H1 (cell line): Measurements from ENCODE around the gene POLE2. TPM values are rescaled to one million over a fixed set of nuclear protein-coding genes. Genes with fewer than 3 reads are reported as not detected.

Experiments used
- CTCF ChIA-PET: fragments of 300-600 bp; sonication (Branson Sonifier 250); formaldehyde crosslinking; loops from one replicate; lab custom pipeline; 2021; ENCODE audit not compliant: partially characterized antibody; lab: Charles Lee
- POLR2A ChIA-PET: fragments of 300-600 bp; sonication (Branson Sonifier 250); formaldehyde crosslinking; loops from one replicate; lab custom pipeline; 2021; ENCODE audit warnings: inconsistent platforms; ENCODE audit not compliant: partially characterized antibody; lab: Charles Lee
- DNase-seq, 2 experiments: peaks; one replicate each; pipeline versions ENCODE4 v3.0.0 to v3.0.0-alpha.2; 2010 to 2022; ENCODE audit warnings: low spot score in 2 of 2, low read depth in 1 of 2, mixed read lengths in 1 of 2
- FAIRE-seq: peaks from 2 replicates; lab custom pipeline; 2011; peaks lifted over from hg19 to GRCh38; lab: Jason Lieb, UNC
- H2AFZ ChIP-seq: 2 replicates; pipeline ENCODE4 v1.8.1; 2012; ENCODE audit warnings: low read length, inconsistent platforms
- H2AK5ac ChIP-seq: 2 replicates; pipeline ENCODE4 v1.6.1; 2013; ENCODE audit warnings: low read depth, low read length
- H2BK120ac ChIP-seq: replicated peaks from 2 replicates; pipeline ENCODE3; 2013; ENCODE audit warnings: low read depth, low read length, inconsistent platforms
- H2BK12ac ChIP-seq: 2 replicates; pipeline ENCODE4 v1.6.1; 2013; ENCODE audit warnings: low read depth, low read length
- H2BK15ac ChIP-seq: 2 replicates; pipeline ENCODE4 v1.6.1; 2013; ENCODE audit warnings: low read length
- H2BK20ac ChIP-seq: 2 replicates; pipeline ENCODE4 v1.6.1; 2013; ENCODE audit warnings: low read length
- H2BK5ac ChIP-seq: 2 replicates; pipeline ENCODE4 v1.6.1; 2013; ENCODE audit warnings: low read depth, low read length
- H3K14ac ChIP-seq: 2 replicates; pipeline ENCODE4 v1.6.1; 2013; ENCODE audit warnings: inconsistent platforms; ENCODE audit not compliant: insufficient read length
- H3K18ac ChIP-seq: 2 replicates; pipeline ENCODE4 v1.6.1; 2013; ENCODE audit warnings: low read length; ENCODE audit errors: extremely low read depth
- H3K23ac ChIP-seq: 2 replicates; pipeline ENCODE4 v1.6.1; 2013; ENCODE audit warnings: inconsistent platforms; ENCODE audit not compliant: insufficient read length
- H3K23me2 ChIP-seq: 2 replicates; pipeline ENCODE4 v1.6.1; 2013; ENCODE audit warnings: low read depth, low read length
- H3K27ac ChIP-seq: 2 replicates; pipeline ENCODE4 v1.6.1; 2011; ENCODE audit warnings: low read depth, low read length, inconsistent platforms
- H3K27me3 ChIP-seq, 4 experiments: replicated peaks in 1 of 4; 1 replicate in 1 of 4; 2 replicates in 3 of 4; pipeline versions ENCODE4 v1.6.1 to v1.8.1; 2011 to 2013; ENCODE audit warnings: low read length in 3 of 4, mild to moderate bottlenecking in 3 of 4, inconsistent platforms in 2 of 4, mixed read lengths in 2 of 4, moderate library complexity in 1 of 4; ENCODE audit not compliant: control insufficient read depth in 3 of 4, insufficient read depth in 3 of 4; ENCODE audit errors: extremely low read depth in 1 of 4
- H3K36me3 ChIP-seq, 4 experiments: 2 replicates each; pipeline versions ENCODE4 v1.6.1 to v1.8.1; 2011 to 2013; ENCODE audit warnings: mild to moderate bottlenecking in 4 of 4, low read length in 3 of 4, moderate library complexity in 2 of 4, control low read depth in 1 of 4, inconsistent platforms in 1 of 4; ENCODE audit not compliant: insufficient read depth in 4 of 4, control insufficient read depth in 2 of 4
- H3K4ac ChIP-seq: replicated peaks from 2 replicates; pipeline ENCODE3; 2013; ENCODE audit warnings: low read length, low read depth, mixed read lengths, inconsistent platforms; ENCODE audit not compliant: insufficient read length
- H3K4me1 ChIP-seq, 4 experiments: replicated peaks in 1 of 4; 1 replicate in 1 of 4; 2 replicates in 3 of 4; pipeline versions ENCODE4 v1.6.1 to v1.8.1; 2011 to 2013; ENCODE audit warnings: low read length in 3 of 4, inconsistent platforms in 2 of 4, mixed read lengths in 1 of 4; ENCODE audit not compliant: insufficient read depth in 4 of 4, control insufficient read depth in 3 of 4
- H3K4me2 ChIP-seq, 2 experiments: 2 replicates each; pipeline versions ENCODE4 v1.6.1 to v1.8.1; 2011 to 2013; ENCODE audit warnings: low read depth in 2 of 2, low read length in 2 of 2, control low read depth in 1 of 2, inconsistent platforms in 1 of 2, mild to moderate bottlenecking in 1 of 2; ENCODE audit not compliant: insufficient read depth in 1 of 2
- H3K4me3 ChIP-seq, 4 experiments: fragments of 200-600, 300-600 bp in 1 of 4; sonication (generic), shearing (Covaris generic), sonication (Bioruptor Twin) in 1 of 4; 2 replicates each; pipeline versions ENCODE4 v1.5.1 to v1.8.1; 2011 to 2016; ENCODE audit warnings: low read length in 4 of 4, low read depth in 3 of 4, control low read depth in 2 of 4, inconsistent platforms in 2 of 4, mild to moderate bottlenecking in 2 of 4, mixed read lengths in 1 of 4, moderate library complexity in 1 of 4; ENCODE audit not compliant: insufficient read depth in 2 of 4; ENCODE audit errors: extremely low read depth in 1 of 4
- H3K56ac ChIP-seq: replicated peaks from 2 replicates; pipeline ENCODE3; 2013; ENCODE audit warnings: low read depth, mild to moderate bottlenecking, mixed read lengths, low read length, inconsistent platforms; ENCODE audit not compliant: insufficient read length
- H3K79me1 ChIP-seq: 2 replicates; pipeline ENCODE4 v1.6.1; 2013; ENCODE audit warnings: low read depth, low read length, control low read depth
- H3K79me2 ChIP-seq, 2 experiments: 2 replicates each; pipeline versions ENCODE4 v1.6.1 to v1.8.1; 2012 to 2013; ENCODE audit warnings: low read length in 2 of 2, mild to moderate bottlenecking in 2 of 2, inconsistent platforms in 1 of 2; ENCODE audit not compliant: insufficient read depth in 2 of 2, control insufficient read depth in 1 of 2
- H3K9ac ChIP-seq, 4 experiments: replicated peaks in 1 of 4; 1 replicate in 1 of 4; 2 replicates in 3 of 4; pipeline versions ENCODE4 v1.6.1 to v1.8.1; 2011 to 2013; ENCODE audit warnings: low read depth in 3 of 4, low read length in 3 of 4, control low read depth in 2 of 4, mild to moderate bottlenecking in 2 of 4, moderate library complexity in 2 of 4, inconsistent platforms in 1 of 4; ENCODE audit errors: extremely low read depth in 1 of 4
- H3K9me3 ChIP-seq, 2 experiments: 2 replicates each; pipeline versions ENCODE4 v1.6.1 to v1.8.1; 2012 to 2013; ENCODE audit warnings: mild to moderate bottlenecking in 2 of 2, moderate library complexity in 2 of 2, control low read depth in 1 of 2, inconsistent platforms in 1 of 2, low read depth in 1 of 2, low read length in 1 of 2, mixed read lengths in 1 of 2; ENCODE audit not compliant: insufficient read depth in 2 of 2
- H4K20me1 ChIP-seq, 2 experiments: replicated peaks in 1 of 2; 2 replicates each; pipeline versions ENCODE3 to v1.8.1; 2011 to 2013; ENCODE audit warnings: inconsistent platforms in 2 of 2, low read length in 2 of 2, mild to moderate bottlenecking in 1 of 2; ENCODE audit not compliant: insufficient read depth in 2 of 2, control insufficient read depth in 1 of 2
- H4K5ac ChIP-seq: 2 replicates; pipeline ENCODE4 v1.6.1; 2013; ENCODE audit warnings: low read length, low read depth, mixed read lengths, inconsistent platforms; ENCODE audit not compliant: insufficient read length
- H4K8ac ChIP-seq: 2 replicates; pipeline ENCODE4 v1.8.0; 2013; ENCODE audit warnings: mild to moderate bottlenecking, moderate library complexity, low read length, inconsistent platforms; ENCODE audit not compliant: insufficient read depth; ENCODE audit errors: extremely low read depth
- H4K91ac ChIP-seq: replicated peaks from 2 replicates; pipeline ENCODE3; 2013; ENCODE audit warnings: low read length, mixed read lengths, inconsistent platforms; ENCODE audit not compliant: insufficient read length
- ATF2 ChIP-seq: IDR thresholded peaks from 2 replicates; pipeline ENCODE4 v1.6.1; 2012; ENCODE audit warnings: low read length, inconsistent platforms
- RAD21 ChIP-seq, 2 experiments: IDR thresholded peaks in 1 of 2; conservative IDR thresholded peaks in 1 of 2; 2 replicates each; pipeline ENCODE4 v1.6.1; 2011; ENCODE audit warnings: low read depth in 2 of 2, low read length in 2 of 2, improper control_type of control experiment in 1 of 2, inconsistent platforms in 1 of 2, mild to moderate bottlenecking in 1 of 2, moderate library complexity in 1 of 2
- SIX5 ChIP-seq: IDR thresholded peaks from 2 replicates; pipeline ENCODE4 v1.6.1; 2011; ENCODE audit warnings: mild to moderate bottlenecking, low read depth, low read length
- WGBS, 2 experiments: shearing (Covaris generic) in 1 of 2; methylation state at CpG; one replicate each; pipeline versions ENCODE4 v1.1.6 to v1.1.7; 2013 to 2015; ENCODE audit warnings: low lambda C conversion rate in 2 of 2, mixed read lengths in 2 of 2, inconsistent platforms in 1 of 2, low coverage in 1 of 2, missing lambda C conversion rate in 1 of 2; ENCODE audit not compliant: insufficient replicate concordance in 2 of 2, insufficient coverage in 1 of 2, insufficient read length in 1 of 2; ENCODE audit errors: extremely low coverage in 1 of 2, missing lambda C conversion rate in 1 of 2; 5-methylcytosine and 5-hydroxymethylcytosine counted together
- polyA plus RNA-seq, 7 experiments: library from polyadenylated mRNA; depleted of rRNA in 3 of 7; stranded (reverse) in 5 of 7; unstranded in 2 of 7; fragments of >200 nt in 5 of 7; fragments of 200-250 nt in 2 of 7; gene quantifications; 1 replicate in 5 of 7; 2 replicates in 1 of 7; 4 replicates in 1 of 7; pipeline versions ENCODE4 v1.2.1 to v1.2.3, GENCODE V29; 2011 to 2013; ENCODE audit warnings: missing spikeins in 2 of 7, mixed read lengths in 2 of 7
- total RNA-seq: library from RNA; stranded (reverse); fragmentation: NEBNext Ultra II Directional; extraction: Animal tissue kit (Norgen Biotek cat#: 25700); gene quantifications from 2 replicates; pipeline ENCODE4 v1.2.1, GENCODE V29; 2021

POLE2 gene
- total and polyA plus RNA-seq, 2 of the 8 experiments (the other 6 are each of a cell fraction or from before 2014, with no cell fraction given) = 31.2 to 41.7 TPM

- no peaks in the 10 kb centered on the region for H3K23me2 ChIP-seq
- no peak overlapping the region for H2BK15ac ChIP-seq
- H3K4ac ChIP-seq = no peak overlapping the region
- peaks cover 4 to 26% (median 5%) of the 10 kb centered on the region in 4 experiments; a peak in 7 of 8 replicates for H3K36me3 ChIP-seq
- no peaks in the 10 kb centered on the region for H3K27me3 ChIP-seq
- no peaks in the 10 kb centered on the region for H3K9me3 ChIP-seq
- ChIA-PET POLR2A (interaction anchor here (2.3 kb wide), 1 partner anchor 9 kb away, joined by 5 read pairs; no protein-coding TSS in a partner anchor), CTCF (no interaction called here)
- DNase-seq (no peak), FAIRE-seq (no peak)
- no peaks in the 10 kb centered on the region for H3K4me1 ChIP-seq
- no peaks in the 10 kb centered on the region for H3K79me1 ChIP-seq
- H4K5ac ChIP-seq = no peak overlapping the region
- no peak overlapping the region for H3K4me3 ChIP-seq
- no peak overlapping the region for H3K18ac ChIP-seq
- H2AK5ac ChIP-seq = no peak overlapping the region
- no peak overlapping the region for H2AFZ ChIP-seq
- peaks cover 0 to 15% of the 10 kb centered on the region in 2 experiments; a peak in 2 of 4 replicates for H3K79me2 ChIP-seq
- H3K14ac ChIP-seq = no peak overlapping the region
- 96% methylated on average over 2 of the region's 2 CpGs; no CpG with 5 or more reads in 1 of the 2 experiments for WGBS, 2 experiments
- H3K4me2 ChIP-seq = no peak overlapping the region
- no peak overlapping the region for H2BK20ac ChIP-seq
- no peak overlapping the region for H4K91ac ChIP-seq
- no peak overlapping the region for H2BK12ac ChIP-seq
- TF ChIP-seq RAD21 (IDR thresholded peaks at IDR 0.05 in 1 of 2, conservative IDR thresholded peaks at IDR 0.05 in 1 of 2; ENCODE audit: low read depth in 2 of 2, low read length in 2 of 2) = no peak
- TF ChIP-seq ATF2 = no peak
- no peak for TF ChIP-seq SIX5
- peaks cover 1 to 6% of the 10 kb centered on the region in 2 experiments for H4K20me1 ChIP-seq
- H2BK120ac ChIP-seq = no peak overlapping the region
- H3K9ac ChIP-seq = no peak overlapping the region
- no peak overlapping the region for H4K8ac ChIP-seq
- no peak overlapping the region for H2BK5ac ChIP-seq
- no peak overlapping the region for H3K56ac ChIP-seq
- H3K27ac ChIP-seq = no peak overlapping the region
- H3K23ac ChIP-seq = no peak overlapping the region
Measured at GRCh38 chr14:49614196-49614595, 73.8 kb downstream of the POLE2 start.
